ENCODE results near the gene DLGAP5. TPM values are rescaled to one million over a fixed set of nuclear protein-coding genes. Genes with fewer than 3 reads are reported as not detected.
A peak's percentile ranks its signal among the peaks of the same experiment; 100 is the strongest.

Gene DLGAP5
- total RNA-seq, 2 donors from 2014 or later = 0.12 TPM; not detected in 1

DNA sequence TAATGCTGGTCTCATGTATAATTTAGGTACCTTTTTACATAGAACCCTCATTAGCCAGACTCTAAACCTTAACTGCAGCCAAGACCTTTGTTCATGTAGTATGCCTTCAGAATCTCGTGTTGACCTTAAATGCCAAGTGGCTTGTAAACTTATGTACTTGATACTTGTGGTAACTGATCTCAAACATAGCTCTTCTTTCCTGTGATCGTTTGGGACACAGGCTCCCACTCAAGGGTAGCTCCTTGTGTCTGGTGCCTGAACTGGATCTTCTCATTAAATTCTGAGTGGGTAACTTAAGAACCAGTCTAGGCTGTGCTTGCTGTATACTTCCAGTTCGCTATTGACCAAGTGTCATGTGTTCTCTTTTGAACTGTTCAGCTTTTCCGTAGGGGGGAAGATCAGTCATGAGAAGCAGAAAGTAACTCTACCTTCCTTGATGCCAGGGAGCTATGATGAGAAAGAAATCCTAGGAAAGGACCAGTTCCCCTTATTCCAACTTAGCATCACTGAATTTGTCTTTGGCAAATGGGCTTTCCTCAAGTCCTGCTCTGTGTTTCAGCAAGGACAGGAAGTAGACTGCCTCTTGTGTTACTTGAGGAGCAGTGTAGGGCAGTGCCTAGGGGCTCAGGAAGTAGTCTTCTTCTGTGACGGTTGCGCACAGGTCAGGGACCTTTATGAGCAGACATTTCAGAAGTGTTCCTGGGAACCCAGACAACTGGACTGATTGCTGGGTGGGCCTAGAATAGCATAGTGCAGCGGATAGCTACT is 59.8 kb downstream of the DLGAP5 start:
- peak overlapping the region; percentile 89 for H3K4me3 Mint-ChIP-seq
- no peaks in the 10 kb centered on the region for H3K27me3 Mint-ChIP-seq
- H3K4me1 Mint-ChIP-seq = peaks cover 16% of the 10 kb centered on the region
- H3K36me3 Mint-ChIP-seq (ENCODE audit: low read depth) = no peaks in the 10 kb centered on the region
- DNase-seq = no peak
- H3K9me3 ChIP-seq (ENCODE audit: control insufficient read depth, low read length, poor library complexity, severe bottlenecking) = no peaks in the 10 kb centered on the region
- peak overlapping the region; percentile 78 for H3K27ac Mint-ChIP-seq
- ATAC-seq = peak; percentile 35

DNA sequence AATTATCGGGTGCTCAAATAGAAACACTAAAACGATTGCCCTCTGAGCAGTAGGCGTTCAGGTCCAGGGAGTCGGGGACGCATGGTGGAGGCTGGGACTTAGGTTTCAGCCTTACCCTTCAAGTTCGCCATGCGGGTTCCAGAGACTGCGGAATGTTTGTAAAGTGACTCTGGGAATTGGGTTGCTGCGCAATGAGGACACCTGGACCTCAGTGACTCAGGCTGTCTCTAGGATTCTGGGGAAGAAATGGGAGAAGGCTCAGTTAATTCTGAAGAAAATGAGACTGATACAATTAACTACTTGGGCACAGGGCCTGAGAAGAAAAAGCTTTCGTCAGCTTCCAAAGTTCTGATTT is 61.2 kb downstream of the DLGAP5 start:
- no peaks in the 10 kb centered on the region for H3K27me3 Mint-ChIP-seq
- ATAC-seq = no peak
- no peaks in the 10 kb centered on the region for H3K9me3 ChIP-seq (ENCODE audit: control insufficient read depth, low read length, poor library complexity, severe bottlenecking)
- no peaks in the 10 kb centered on the region for H3K36me3 Mint-ChIP-seq (ENCODE audit: low read depth)
- peaks cover 23% of the 10 kb centered on the region for H3K4me1 Mint-ChIP-seq
- H3K27ac Mint-ChIP-seq = peak overlapping the region; percentile 78
- H3K4me3 Mint-ChIP-seq = peak overlapping the region; percentile 89
- no peak for DNase-seq

DNA sequence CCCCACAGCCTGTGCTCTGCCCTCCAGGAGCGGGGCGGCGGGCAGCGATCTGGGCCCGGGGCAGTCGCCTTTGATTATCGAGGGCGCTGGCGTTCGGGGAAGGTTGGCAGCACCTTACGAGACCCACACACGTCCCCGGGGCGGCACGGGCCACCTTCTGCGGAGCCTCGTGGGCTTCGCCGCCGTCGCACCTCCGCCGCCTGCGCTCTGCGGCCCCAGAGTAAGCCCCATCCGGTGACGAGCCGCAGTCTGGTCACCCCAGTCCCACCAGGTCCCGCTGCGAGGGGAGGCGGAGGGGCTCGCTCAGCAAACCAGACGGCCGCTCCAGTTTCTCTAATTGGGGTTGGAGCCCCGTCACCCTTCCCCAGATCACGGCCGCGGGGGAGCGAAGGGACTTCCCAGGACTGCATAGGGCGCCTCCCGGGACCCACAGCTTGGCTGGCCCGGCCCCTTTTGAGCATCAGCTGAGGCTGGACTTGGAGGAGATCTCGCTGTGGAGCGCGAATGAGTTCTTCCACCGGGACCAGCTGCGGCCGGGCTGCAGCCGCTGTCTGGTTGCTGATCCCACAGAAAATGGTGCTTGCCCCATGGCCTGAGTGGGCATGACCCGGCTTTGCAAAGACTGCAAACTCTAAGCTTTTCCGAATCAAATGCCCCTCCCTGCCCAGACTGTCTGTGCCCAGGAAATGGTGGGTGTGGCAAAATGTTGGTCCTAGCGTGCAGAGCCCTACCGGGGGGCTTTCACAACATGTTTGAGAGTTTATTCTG is 61.8 kb downstream of the DLGAP5 start:
- Mint-ChIP-seq H3K36me3 (ENCODE audit: low read depth) (no peaks in the 10 kb centered on the region), H3K4me3 (peak overlapping the region; percentile 89), H3K27me3 (no peaks in the 10 kb centered on the region), H3K4me1 (peaks cover 26% of the 10 kb centered on the region), H3K27ac (peak overlapping the region; percentile 78)
- DNase-seq = peak; percentile 43 to 61 (median 60)
- peak; percentile 82 for ATAC-seq
- no peaks in the 10 kb centered on the region for H3K9me3 ChIP-seq (ENCODE audit: control insufficient read depth, low read length, poor library complexity, severe bottlenecking)

DNA sequence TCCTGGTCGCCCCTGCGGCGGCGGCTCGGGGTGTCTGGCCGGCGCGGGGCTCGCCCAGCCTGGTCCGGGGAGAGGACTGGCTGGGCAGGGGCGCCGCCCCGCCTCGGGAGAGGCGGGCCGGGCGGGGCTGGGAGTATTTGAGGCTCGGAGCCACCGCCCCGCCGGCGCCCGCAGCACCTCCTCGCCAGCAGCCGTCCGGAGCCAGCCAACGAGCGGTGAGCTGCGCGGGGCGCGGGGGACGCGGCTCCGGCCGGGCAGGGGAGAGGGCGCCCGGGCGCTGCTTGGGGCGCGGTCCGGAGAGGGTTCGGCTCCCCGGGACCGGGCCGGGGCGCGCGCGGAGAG is 62.3 kb downstream of the DLGAP5 start, which contains the start of gene LGALS3:
Gene LGALS3, plus strand, starts transcription at position 167 of the 342 bp plus-strand sequence. CDS start 8,122 bp downstream, outside the sequence.
- no peaks in the 10 kb centered on the region for H3K9me3 ChIP-seq (ENCODE audit: control insufficient read depth, low read length, poor library complexity, severe bottlenecking)
- Mint-ChIP-seq H3K4me1 (peaks cover 26% of the 10 kb centered on the region), H3K27ac (peak within 1 kb of the TSS; percentile 78), H3K27me3 (no peaks in the 10 kb centered on the region), H3K4me3 (peak within 1 kb of the TSS; percentile 89), H3K36me3 (ENCODE audit: low read depth) (no peaks in the 10 kb centered on the region)
- DNase-seq (peak; percentile 18 to 51 (median 34)), ATAC-seq (peak; percentile 65)

DNA sequence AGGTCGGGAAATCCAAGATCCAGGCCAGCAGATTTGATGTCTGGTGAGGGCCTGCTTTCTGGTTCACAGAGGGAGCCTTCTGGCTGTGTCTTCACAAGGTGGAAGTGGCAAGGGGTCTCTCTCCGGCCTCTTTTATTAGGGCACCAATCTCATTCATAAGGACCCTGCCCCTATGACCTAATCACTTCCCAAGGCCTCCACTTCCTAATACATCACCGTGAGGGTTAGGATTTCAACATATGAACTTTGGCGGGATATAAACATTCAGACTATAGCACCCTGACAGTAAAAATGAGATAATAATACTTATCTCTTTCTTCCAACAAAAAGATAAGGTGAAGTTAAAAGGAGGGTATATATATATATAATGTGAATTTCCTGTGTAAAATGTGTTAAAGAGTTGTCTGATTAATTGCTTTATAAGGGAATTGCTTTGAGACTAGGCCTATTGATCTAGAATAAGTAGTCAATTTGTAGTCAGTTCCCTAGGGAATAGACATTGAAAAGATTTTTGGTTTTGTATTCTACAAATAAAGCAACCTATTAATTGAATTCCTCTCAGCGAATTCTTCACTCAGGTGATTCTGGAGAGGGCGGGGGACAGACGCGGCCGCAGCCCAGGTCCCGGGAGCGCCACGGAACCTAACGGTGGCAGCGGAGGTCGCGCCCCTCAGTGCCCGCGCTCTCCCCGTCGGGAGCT is 62.8 kb downstream of the DLGAP5 start:
- H3K9me3 ChIP-seq (ENCODE audit: control insufficient read depth, low read length, poor library complexity, severe bottlenecking) = no peaks in the 10 kb centered on the region
- no peaks in the 10 kb centered on the region for H3K27me3 Mint-ChIP-seq
- DNase-seq = no peak
- H3K36me3 Mint-ChIP-seq (ENCODE audit: low read depth) = no peaks in the 10 kb centered on the region
- ATAC-seq = no peak
- peaks cover 26% of the 10 kb centered on the region for H3K4me1 Mint-ChIP-seq
- peak overlapping the region; percentile 59 for H3K27ac Mint-ChIP-seq
- H3K4me3 Mint-ChIP-seq = peak overlapping the region; percentile 89

DNA sequence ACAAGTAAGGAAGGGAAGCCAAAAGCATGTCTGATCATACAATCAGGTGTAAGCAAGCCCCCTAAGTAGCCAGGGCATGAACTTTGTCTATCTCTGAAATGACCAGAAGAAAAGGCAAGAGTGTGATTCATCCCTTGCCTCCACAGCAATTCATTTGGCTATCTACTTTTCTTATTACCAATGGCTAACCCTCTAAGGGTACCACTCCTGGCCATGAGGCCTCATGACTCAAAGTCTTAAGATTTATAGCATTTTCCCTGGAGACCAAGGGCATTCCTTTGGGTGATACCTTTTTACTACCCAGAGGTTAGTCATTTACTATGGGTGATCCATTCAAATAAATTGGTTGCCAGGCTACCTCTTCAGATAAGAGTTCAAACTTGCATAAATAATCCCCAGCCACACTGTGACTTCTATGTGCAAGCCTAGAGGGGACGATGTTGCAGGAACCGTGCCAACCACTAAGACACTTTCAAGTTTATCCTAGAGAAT is 63.9 kb downstream of the DLGAP5 start:
- peak overlapping the region; percentile 69 for H3K27ac Mint-ChIP-seq
- ATAC-seq (no peak), DNase-seq (no peak)
- H3K4me3 Mint-ChIP-seq = no peak overlapping the region
- peaks cover 29% of the 10 kb centered on the region for H3K4me1 Mint-ChIP-seq
- H3K36me3 Mint-ChIP-seq (ENCODE audit: low read depth) = no peaks in the 10 kb centered on the region
- no peaks in the 10 kb centered on the region for H3K27me3 Mint-ChIP-seq
- H3K9me3 ChIP-seq (ENCODE audit: control insufficient read depth, low read length, poor library complexity, severe bottlenecking) = no peaks in the 10 kb centered on the region

DNA sequence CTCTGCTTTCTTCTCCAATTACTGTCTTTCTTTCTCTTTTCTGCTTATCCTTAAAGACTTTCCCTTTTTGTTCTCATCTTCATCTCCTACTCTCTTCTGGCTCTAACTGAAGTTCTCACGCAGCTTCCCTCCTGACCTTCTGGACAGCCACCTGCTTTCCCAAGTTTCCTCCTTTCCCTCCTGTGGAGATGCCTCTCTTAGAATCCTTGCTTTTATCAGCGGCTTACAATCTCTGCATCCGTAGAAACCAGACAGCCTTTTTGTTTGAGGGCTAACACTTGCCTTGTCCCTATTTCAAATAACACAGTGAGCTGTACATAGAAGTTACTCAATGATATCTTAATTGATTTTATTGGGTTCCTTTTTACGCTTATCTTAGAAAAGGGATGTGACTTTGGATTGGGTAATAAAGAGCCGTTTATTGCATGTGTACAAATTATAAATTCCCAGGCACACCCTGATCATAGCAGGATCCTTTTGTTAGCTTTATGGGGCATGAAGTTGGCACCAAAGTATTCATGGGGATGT is 64.4 kb downstream of the DLGAP5 start:
- no peaks in the 10 kb centered on the region for H3K9me3 ChIP-seq (ENCODE audit: control insufficient read depth, low read length, poor library complexity, severe bottlenecking)
- ATAC-seq (no peak), DNase-seq (no peak)
- H3K27me3 Mint-ChIP-seq = no peaks in the 10 kb centered on the region
- no peak overlapping the region for H3K4me3 Mint-ChIP-seq
- peaks cover 29% of the 10 kb centered on the region for H3K4me1 Mint-ChIP-seq
- H3K36me3 Mint-ChIP-seq (ENCODE audit: low read depth) = no peaks in the 10 kb centered on the region
- H3K27ac Mint-ChIP-seq = peak overlapping the region; percentile 69

DNA sequence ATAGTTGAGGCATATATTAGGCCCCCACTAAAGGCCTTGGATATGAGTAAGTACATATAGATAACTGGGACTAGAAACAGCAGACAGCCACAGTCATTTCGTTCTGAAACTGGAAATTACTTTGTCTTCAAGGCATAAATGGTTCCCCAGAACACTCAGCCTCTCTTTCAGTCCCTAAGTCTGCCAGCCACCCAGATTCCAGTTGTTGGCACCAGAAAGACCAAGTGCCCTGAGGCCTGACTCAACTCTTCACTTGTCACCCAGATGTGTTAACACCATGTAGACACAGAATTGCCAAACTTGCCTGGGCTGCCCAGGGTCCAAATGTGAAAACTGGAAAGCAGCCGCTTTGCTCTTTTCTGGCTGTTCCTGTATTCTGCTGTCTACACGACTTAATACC is 65.4 kb downstream of the DLGAP5 start:
- no peaks in the 10 kb centered on the region for H3K27me3 Mint-ChIP-seq
- no peak overlapping the region for H3K4me3 Mint-ChIP-seq
- no peak overlapping the region for H3K27ac Mint-ChIP-seq
- no peaks in the 10 kb centered on the region for H3K9me3 ChIP-seq (ENCODE audit: control insufficient read depth, low read length, poor library complexity, severe bottlenecking)
- ATAC-seq (no peak), DNase-seq (no peak)
- H3K4me1 Mint-ChIP-seq = peaks cover 23% of the 10 kb centered on the region
- no peaks in the 10 kb centered on the region for H3K36me3 Mint-ChIP-seq (ENCODE audit: low read depth)

DNA sequence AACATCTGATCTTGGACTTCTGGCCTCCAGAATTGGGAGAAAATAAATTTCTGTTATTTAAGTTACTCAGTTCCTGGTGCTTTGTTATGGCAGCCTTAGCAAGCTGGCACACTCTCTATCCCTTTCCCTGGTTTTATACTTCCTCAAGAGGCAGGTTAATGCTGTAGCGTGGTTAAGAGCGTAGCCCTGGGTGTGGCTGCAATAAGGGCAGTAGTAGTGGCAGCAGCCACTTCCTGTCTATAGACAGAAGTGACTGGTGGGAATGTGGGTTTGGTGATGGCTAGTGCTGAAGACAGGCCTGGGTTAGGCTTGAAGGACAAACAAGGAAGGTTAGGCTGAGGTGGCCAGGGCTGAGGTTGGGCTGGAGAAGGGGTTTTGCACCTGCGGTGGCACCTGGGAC is 66.0 kb downstream of the DLGAP5 start:
- Mint-ChIP-seq H3K27me3 (no peaks in the 10 kb centered on the region), H3K4me3 (no peak overlapping the region), H3K27ac (no peak overlapping the region), H3K36me3 (ENCODE audit: low read depth) (no peaks in the 10 kb centered on the region), H3K4me1 (peaks cover 23% of the 10 kb centered on the region)
- no peaks in the 10 kb centered on the region for H3K9me3 ChIP-seq (ENCODE audit: control insufficient read depth, low read length, poor library complexity, severe bottlenecking)
- DNase-seq = no peak
- no peak for ATAC-seq

DNA sequence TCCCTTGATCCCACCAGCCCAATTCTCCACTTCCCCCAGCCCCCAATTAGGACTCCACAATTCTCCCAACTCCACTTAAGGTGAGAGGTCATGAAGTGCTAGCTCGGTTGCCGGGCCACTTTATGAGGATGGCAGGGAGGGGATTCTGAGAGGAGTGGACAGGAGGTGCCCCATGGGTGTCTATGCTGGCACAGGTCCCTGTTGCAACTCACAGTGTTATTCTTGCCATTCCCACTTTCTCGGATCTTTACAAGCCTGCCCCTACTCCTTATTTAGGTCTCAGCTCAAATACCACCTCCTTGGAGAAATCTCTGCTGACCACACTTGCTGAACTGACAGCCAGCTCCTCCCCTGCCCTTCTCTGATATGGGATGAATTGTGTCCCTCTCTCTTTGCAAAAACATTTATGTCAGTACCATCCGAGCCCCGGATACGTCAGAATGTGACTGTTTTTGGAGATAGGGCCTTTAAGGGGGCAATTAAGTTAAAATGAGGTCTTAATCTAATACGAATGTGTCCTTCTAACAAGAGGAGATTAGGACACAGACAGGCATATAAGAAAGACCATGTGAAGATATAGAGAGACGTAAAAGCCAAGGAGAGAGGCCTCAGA is 66.5 kb downstream of the DLGAP5 start:
- H3K27ac Mint-ChIP-seq = no peak overlapping the region
- H3K4me1 Mint-ChIP-seq = peaks cover 20% of the 10 kb centered on the region
- no peak overlapping the region for H3K4me3 Mint-ChIP-seq
- ATAC-seq (no peak), DNase-seq (no peak)
- no peaks in the 10 kb centered on the region for H3K27me3 Mint-ChIP-seq
- no peaks in the 10 kb centered on the region for H3K9me3 ChIP-seq (ENCODE audit: control insufficient read depth, low read length, poor library complexity, severe bottlenecking)
- H3K36me3 Mint-ChIP-seq (ENCODE audit: low read depth) = no peaks in the 10 kb centered on the region

DNA sequence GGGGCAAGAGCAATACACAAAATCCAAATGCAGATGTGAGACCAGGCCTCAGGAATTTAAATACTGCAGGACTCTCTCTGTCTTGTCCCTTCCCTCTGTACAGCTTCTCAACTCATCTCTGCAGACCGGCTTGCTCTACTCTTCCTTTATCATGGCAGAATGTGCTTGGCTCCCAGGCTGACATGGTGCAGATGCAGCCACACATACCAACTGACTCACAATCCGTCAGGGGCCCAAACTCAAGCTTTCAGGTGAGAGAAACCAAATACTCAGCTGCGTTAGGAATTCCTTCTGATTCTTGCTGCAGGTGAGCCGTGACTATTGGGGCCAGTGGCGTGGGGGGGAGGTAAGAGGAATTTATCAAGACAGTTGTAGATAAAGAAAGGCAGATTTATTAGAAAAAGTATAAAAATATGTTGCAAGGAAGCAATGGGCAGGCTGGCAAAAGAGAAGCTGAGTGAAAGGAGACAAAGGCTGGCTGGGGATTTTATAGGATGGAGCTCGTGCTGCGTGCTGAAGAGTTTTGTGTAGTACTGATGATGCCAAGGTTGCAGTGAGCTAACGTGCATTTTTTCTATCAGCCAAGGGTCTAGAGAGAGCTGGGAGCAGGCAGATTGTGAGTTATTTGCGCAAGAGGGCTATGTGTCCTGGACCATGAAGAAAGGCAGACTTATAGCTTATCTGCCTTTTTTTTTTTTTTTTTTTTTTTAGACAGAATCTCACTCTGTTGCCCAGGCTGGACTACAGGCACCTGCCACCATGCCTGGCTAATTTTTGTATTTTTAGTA is 67.3 kb downstream of the DLGAP5 start:
- DNase-seq (no peak), ATAC-seq (no peak)
- H3K27ac Mint-ChIP-seq = no peak overlapping the region
- H3K27me3 Mint-ChIP-seq = no peaks in the 10 kb centered on the region
- H3K4me3 Mint-ChIP-seq = no peak overlapping the region
- no peaks in the 10 kb centered on the region for H3K36me3 Mint-ChIP-seq (ENCODE audit: low read depth)
- H3K9me3 ChIP-seq (ENCODE audit: control insufficient read depth, low read length, poor library complexity, severe bottlenecking) = no peaks in the 10 kb centered on the region
- H3K4me1 Mint-ChIP-seq = peaks cover 23% of the 10 kb centered on the region

DNA sequence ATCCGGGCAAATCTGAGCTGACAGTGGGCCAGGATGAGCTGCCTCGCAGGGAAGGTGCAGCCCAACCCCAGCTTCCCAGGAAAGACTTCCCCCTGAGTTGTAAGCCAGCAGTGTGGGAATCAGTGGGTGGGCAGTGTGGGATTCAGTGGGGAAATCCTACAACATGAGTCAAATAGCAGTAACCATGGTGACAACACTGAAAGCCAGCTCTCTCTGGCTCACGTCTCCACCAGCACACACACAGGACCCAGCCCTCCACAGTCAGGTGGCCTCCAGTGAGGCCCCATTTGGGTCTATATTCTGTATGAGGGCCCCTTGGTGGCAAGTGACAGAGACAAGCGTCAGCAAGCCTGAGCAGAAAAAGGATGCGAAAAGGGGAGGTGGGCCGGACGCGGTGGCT is 68.3 kb downstream of the DLGAP5 start:
- peaks cover 20% of the 10 kb centered on the region for H3K4me1 Mint-ChIP-seq
- no peak overlapping the region for H3K4me3 Mint-ChIP-seq
- no peaks in the 10 kb centered on the region for H3K9me3 ChIP-seq (ENCODE audit: control insufficient read depth, low read length, poor library complexity, severe bottlenecking)
- no peaks in the 10 kb centered on the region for H3K36me3 Mint-ChIP-seq (ENCODE audit: low read depth)
- H3K27me3 Mint-ChIP-seq = no peaks in the 10 kb centered on the region
- DNase-seq = no peak
- ATAC-seq = no peak
- H3K27ac Mint-ChIP-seq = peak overlapping the region; percentile 24

Measured in T-helper 17 cell (primary cell).